ENCODE measurements around the gene IL9R. TPM values are rescaled to one million over a fixed set of nuclear protein-coding genes. Genes with fewer than 3 reads are reported as not detected.
"Not testable (repeated sequence)": the region's sequence is repeated elsewhere in the genome, so short reads cannot be mapped to it uniquely, and the experiment has no call there.

IL9R gene
- total RNA-seq, 6 experiments from 2014 or later: 0.12 to 0.35 TPM; not detected in 4

DNA sequence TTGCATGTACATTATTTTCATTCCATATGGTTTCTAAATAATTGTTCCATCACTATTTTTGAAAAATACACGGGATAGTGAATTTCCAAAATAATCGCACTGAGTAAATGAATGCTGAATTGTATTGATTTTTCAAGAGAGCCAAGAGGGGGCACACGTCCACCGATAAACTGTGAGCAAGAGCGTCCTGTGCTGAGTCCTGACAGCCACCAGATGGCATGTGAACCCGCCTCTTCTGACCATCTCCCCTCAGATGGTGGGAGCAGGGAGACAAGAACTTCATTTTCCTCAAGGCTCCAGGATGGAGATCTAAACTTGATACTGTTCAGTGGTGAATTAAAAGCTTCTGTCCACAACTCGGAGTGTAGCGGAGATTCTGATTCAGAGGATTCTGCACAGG is 30.6 kb upstream of the IL9R start:
- peak; percentile 66 for TF ChIP-seq CTCF (IDR thresholded peaks at IDR 0.05)
- H3K27ac Mint-ChIP-seq: no peak overlapping the region

GRCh38 chrX:155967653-155968325 is 29.7 kb upstream of the IL9R start:
- no peak overlapping the region for H3K27ac Mint-ChIP-seq
- TF ChIP-seq CTCF (IDR thresholded peaks at IDR 0.05): no peak
- no peaks in the 10 kb centered on the region for H3K4me1 Mint-ChIP-seq (ENCODE audit: low read depth)
- H3K36me3 Mint-ChIP-seq (ENCODE audit: low read depth): no peaks in the 10 kb centered on the region
- peaks cover 4% of the 10 kb centered on the region for H3K27me3 Mint-ChIP-seq (ENCODE audit: insufficient read depth)
- no peak for DNase-seq
- H3K4me3 Mint-ChIP-seq: no peak overlapping the region
- H3K9me3 Mint-ChIP-seq: peaks cover 17% of the 10 kb centered on the region

More for the DNA sequence above, 30.6 kb upstream of the IL9R start:
- no peak overlapping the region for H3K4me3 Mint-ChIP-seq
- peaks cover 17% of the 10 kb centered on the region for H3K9me3 Mint-ChIP-seq
- DNase-seq: peak; percentile 26
- no peaks in the 10 kb centered on the region for H3K4me1 Mint-ChIP-seq (ENCODE audit: low read depth)
- H3K27me3 Mint-ChIP-seq (ENCODE audit: insufficient read depth): peaks cover 4% of the 10 kb centered on the region
- H3K36me3 Mint-ChIP-seq (ENCODE audit: low read depth): no peaks in the 10 kb centered on the region

- Mint-ChIP-seq H3K4me3 (no peak overlapping the region), H3K4me1 (ENCODE audit: low read depth) (no peaks in the 10 kb centered on the region), H3K36me3 (ENCODE audit: low read depth) (no peaks in the 10 kb centered on the region), H3K27me3 (ENCODE audit: insufficient read depth) (peaks cover 3% of the 10 kb centered on the region; the same call in 1 of the 2 replicates), H3K27ac (no peak overlapping the region), H3K9me3 (peaks cover 17% of the 10 kb centered on the region)
- no peak for DNase-seq
- TF ChIP-seq CTCF (IDR thresholded peaks at IDR 0.05): no peak
These were observed 29.2 kb upstream of the IL9R start for GRCh38 chrX:155968326-155968661.

DNA sequence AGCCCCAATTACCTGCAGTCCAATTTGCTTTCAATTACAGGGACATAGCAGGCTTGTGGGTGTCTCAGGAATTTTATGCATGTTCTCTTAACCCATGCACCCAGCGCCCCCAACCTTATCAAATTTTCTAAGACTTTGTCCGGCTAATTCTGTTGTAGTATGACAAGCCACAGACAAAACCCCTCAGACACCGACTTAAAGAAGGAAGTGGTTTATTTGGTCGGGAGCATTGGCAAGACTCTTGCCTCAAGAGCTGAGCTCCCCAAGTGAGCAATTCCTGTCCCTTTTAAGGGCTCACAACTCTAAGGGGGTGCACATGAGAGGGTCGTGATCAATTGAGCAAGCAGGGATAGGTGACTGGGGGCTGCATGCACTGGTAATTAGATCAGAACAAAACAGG is 28.7 kb upstream of the IL9R start:
- no peak for DNase-seq
- Mint-ChIP-seq H3K36me3 (ENCODE audit: low read depth) (no peaks in the 10 kb centered on the region), H3K27ac (no peak overlapping the region), H3K27me3 (ENCODE audit: insufficient read depth) (peaks cover 3% of the 10 kb centered on the region; the same call in 1 of the 2 replicates), H3K4me3 (no peak overlapping the region), H3K4me1 (ENCODE audit: low read depth) (no peaks in the 10 kb centered on the region), H3K9me3 (peaks cover 17% of the 10 kb centered on the region)
- no peak for TF ChIP-seq CTCF (IDR thresholded peaks at IDR 0.05)

GRCh38 chrX:155971658-155972057 is 25.8 kb upstream of the IL9R start:
- not testable (repeated sequence) for H3K4me3 Mint-ChIP-seq; H3K4me1 Mint-ChIP-seq (ENCODE audit: low read depth); DNase-seq; H3K27ac Mint-ChIP-seq; H3K36me3 Mint-ChIP-seq (ENCODE audit: low read depth); H3K27me3 Mint-ChIP-seq (ENCODE audit: insufficient read depth)
- TF ChIP-seq CTCF (IDR thresholded peaks at IDR 0.05): peak; percentile 36; the same call in 1 of the 2 replicates
- H3K9me3 Mint-ChIP-seq: peaks cover 17% of the 10 kb centered on the region

DNA sequence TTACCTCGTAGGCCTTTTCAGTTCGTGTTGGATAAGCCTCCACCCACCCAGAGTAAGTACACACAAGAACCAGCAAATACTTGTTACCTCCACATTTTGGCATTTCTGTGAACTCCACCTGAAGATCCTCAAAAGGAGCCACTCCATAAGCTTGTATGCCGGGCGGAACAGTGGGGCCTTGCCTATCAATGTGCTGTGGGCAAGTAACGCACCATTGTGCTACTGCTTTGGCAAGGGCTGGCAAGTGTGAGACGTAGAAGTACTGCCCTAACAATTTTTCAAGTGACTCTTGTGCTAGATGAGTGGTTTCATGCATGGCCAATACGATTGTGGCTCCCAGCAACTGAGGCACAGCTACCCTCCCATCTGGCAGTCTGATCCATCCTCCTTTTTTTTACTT is 25.3 kb upstream of the IL9R start:
- not testable (repeated sequence) for H3K27me3 Mint-ChIP-seq (ENCODE audit: insufficient read depth); H3K4me3 Mint-ChIP-seq; H3K27ac Mint-ChIP-seq; H3K4me1 Mint-ChIP-seq (ENCODE audit: low read depth); H3K36me3 Mint-ChIP-seq (ENCODE audit: low read depth); DNase-seq
- H3K9me3 Mint-ChIP-seq: peaks cover 20% of the 10 kb centered on the region
